ENCODE data around the gene SLC1A6. TPM values are rescaled to one million over a fixed set of nuclear protein-coding genes. Genes with fewer than 3 reads are reported as not detected.
"Not testable (repeated sequence)": the region's sequence is repeated elsewhere in the genome, so short reads cannot be mapped to it uniquely, and the experiment has no call there.

The SLC1A6 gene
- total RNA-seq, 2 experiments from 2014 or later: not detected

GRCh38 chr19:14978161-14978776, 1.4 kb downstream of the SLC1A6 start:
- Mint-ChIP-seq H3K4me1 (no peaks in the 10 kb centered on the region), H3K36me3 (ENCODE audit: low read depth) (no peaks in the 10 kb centered on the region), H3K4me3 (no peak overlapping the region), H3K27ac (no peak overlapping the region), H3K27me3 (peaks cover 25% of the 10 kb centered on the region), H3K9me3 (no peaks in the 10 kb centered on the region)
- ChIA-PET POLR2A (no interaction called here), CTCF (no interaction called here)
- no peak for DNase-seq

- Mint-ChIP-seq H3K4me1 (no peaks in the 10 kb centered on the region), H3K27ac (no peak overlapping the region), H3K27me3 (peaks cover 25% of the 10 kb centered on the region), H3K4me3 (no peak overlapping the region), H3K36me3 (ENCODE audit: low read depth) (no peaks in the 10 kb centered on the region), H3K9me3 (no peaks in the 10 kb centered on the region)
- ChIA-PET POLR2A (no interaction called here), CTCF (no interaction called here)
- DNase-seq: no peak
Observed at GRCh38 chr19:14977128-14977527, 2.5 kb downstream of the SLC1A6 start.

- ChIA-PET CTCF (no interaction called here), POLR2A (no interaction called here)
- Mint-ChIP-seq H3K9me3 (no peaks in the 10 kb centered on the region), H3K4me1 (no peaks in the 10 kb centered on the region), H3K36me3 (ENCODE audit: low read depth) (no peaks in the 10 kb centered on the region), H3K27me3 (peaks cover 13% of the 10 kb centered on the region), H3K27ac (no peak overlapping the region), H3K4me3 (no peak overlapping the region)
- no peak for DNase-seq
Observed at GRCh38 chr19:14974488-14974887, 5.2 kb downstream of the SLC1A6 start.

- ChIA-PET POLR2A (no interaction called here), CTCF (no interaction called here)
- H3K9me3 Mint-ChIP-seq: no peaks in the 10 kb centered on the region
- H3K4me1 Mint-ChIP-seq: no peaks in the 10 kb centered on the region
- H3K36me3 Mint-ChIP-seq (ENCODE audit: low read depth): no peaks in the 10 kb centered on the region
- no peak overlapping the region for H3K27ac Mint-ChIP-seq
- DNase-seq: no peak
- H3K4me3 Mint-ChIP-seq: no peak overlapping the region
- H3K27me3 Mint-ChIP-seq: no peaks in the 10 kb centered on the region
Observed at GRCh38 chr19:14972676-14973075, 7.0 kb downstream of the SLC1A6 start.

GRCh38 chr19:14971474-14971873, 8.2 kb downstream of the SLC1A6 start:
- Mint-ChIP-seq H3K4me3 (no peak overlapping the region), H3K9me3 (no peaks in the 10 kb centered on the region), H3K27ac (no peak overlapping the region), H3K27me3 (no peaks in the 10 kb centered on the region), H3K4me1 (no peaks in the 10 kb centered on the region), H3K36me3 (ENCODE audit: low read depth) (no peaks in the 10 kb centered on the region)
- ChIA-PET CTCF (no interaction called here), POLR2A (no interaction called here)
- DNase-seq: no peak

GRCh38 chr19:14968247-14968646, 11.4 kb downstream of the SLC1A6 start:
- Mint-ChIP-seq H3K36me3 (ENCODE audit: low read depth) (no peaks in the 10 kb centered on the region), H3K4me3 (no peak overlapping the region), H3K27ac (no peak overlapping the region), H3K9me3 (peaks cover 3% of the 10 kb centered on the region), H3K27me3 (no peaks in the 10 kb centered on the region), H3K4me1 (no peaks in the 10 kb centered on the region)
- DNase-seq: no peak
- ChIA-PET POLR2A (no interaction called here), CTCF (no interaction called here)

GRCh38 chr19:14961956-14962685, 17.5 kb downstream of the SLC1A6 start:
- CTCF ChIA-PET: no interaction called here
- Mint-ChIP-seq H3K27me3 (no peaks in the 10 kb centered on the region), H3K27ac (no peak overlapping the region), H3K4me3 (no peak overlapping the region), H3K4me1 (no peaks in the 10 kb centered on the region), H3K9me3 (peaks cover 18% of the 10 kb centered on the region), H3K36me3 (ENCODE audit: low read depth) (no peaks in the 10 kb centered on the region)
- DNase-seq: no peak
- POLR2A ChIA-PET: no interaction called here

- H3K27ac Mint-ChIP-seq: no peak overlapping the region
Observed at GRCh38 chr19:14959263-14959662, 20.4 kb downstream of the SLC1A6 start.

GRCh38 chr19:14957464-14957863, 22.2 kb downstream of the SLC1A6 start:
- DNase-seq: no peak
- ChIA-PET POLR2A (no interaction called here), CTCF (no interaction called here)
- Mint-ChIP-seq H3K4me1 (no peaks in the 10 kb centered on the region), H3K27ac (no peak overlapping the region), H3K4me3 (no peak overlapping the region), H3K9me3 (peaks cover 25% of the 10 kb centered on the region), H3K36me3 (ENCODE audit: low read depth) (no peaks in the 10 kb centered on the region), H3K27me3 (no peaks in the 10 kb centered on the region)

More at GRCh38 chr19:14959263-14959662, 20.4 kb downstream of the SLC1A6 start:
- CTCF ChIA-PET: no interaction called here
- Mint-ChIP-seq H3K4me1 (no peaks in the 10 kb centered on the region), H3K27me3 (no peaks in the 10 kb centered on the region), H3K9me3 (peaks cover 27% of the 10 kb centered on the region), H3K36me3 (ENCODE audit: low read depth) (no peaks in the 10 kb centered on the region), H3K4me3 (no peak overlapping the region)
- DNase-seq: no peak
- POLR2A ChIA-PET: no interaction called here

- POLR2A ChIA-PET: no interaction called here
- H3K27ac Mint-ChIP-seq: no peak overlapping the region
- H3K4me1 Mint-ChIP-seq: no peaks in the 10 kb centered on the region
- peaks cover 18% of the 10 kb centered on the region for H3K9me3 Mint-ChIP-seq
- CTCF ChIA-PET: no interaction called here
- no peak overlapping the region for H3K4me3 Mint-ChIP-seq
- DNase-seq: no peak
- no peaks in the 10 kb centered on the region for H3K27me3 Mint-ChIP-seq
- H3K36me3 Mint-ChIP-seq (ENCODE audit: low read depth): no peaks in the 10 kb centered on the region
Observed at GRCh38 chr19:14954071-14954655, 25.5 kb downstream of the SLC1A6 start.

- Mint-ChIP-seq H3K27ac (no peak overlapping the region), H3K4me3 (no peak overlapping the region), H3K27me3 (no peaks in the 10 kb centered on the region), H3K36me3 (ENCODE audit: low read depth) (no peaks in the 10 kb centered on the region), H3K9me3 (peaks cover 18% of the 10 kb centered on the region), H3K4me1 (no peaks in the 10 kb centered on the region)
- DNase-seq: no peak
- ChIA-PET POLR2A (no interaction called here), CTCF (no interaction called here)
Observed at GRCh38 chr19:14952767-14953166, 26.9 kb downstream of the SLC1A6 start.

GRCh38 chr19:14950421-14950820, 29.2 kb downstream of the SLC1A6 start:
- POLR2A ChIA-PET: no interaction called here
- Mint-ChIP-seq H3K27ac (no peak overlapping the region), H3K4me3 (no peak overlapping the region), H3K36me3 (ENCODE audit: low read depth) (no peaks in the 10 kb centered on the region), H3K4me1 (no peaks in the 10 kb centered on the region), H3K9me3 (peaks cover 8% of the 10 kb centered on the region), H3K27me3 (no peaks in the 10 kb centered on the region)
- DNase-seq: no peak
- CTCF ChIA-PET: interaction anchor here (0.6 kb wide), 1 partner anchor 603 kb away, joined by 4 read pairs; no protein-coding TSS in a partner anchor

GRCh38 chr19:14949876-14950275, 29.8 kb downstream of the SLC1A6 start:
- no peaks in the 10 kb centered on the region for H3K4me1 Mint-ChIP-seq
- no peak overlapping the region for H3K27ac Mint-ChIP-seq
- H3K4me3 Mint-ChIP-seq: no peak overlapping the region
- H3K9me3 Mint-ChIP-seq: peaks cover 7% of the 10 kb centered on the region
- no peaks in the 10 kb centered on the region for H3K36me3 Mint-ChIP-seq (ENCODE audit: low read depth)
- no peaks in the 10 kb centered on the region for H3K27me3 Mint-ChIP-seq
- ChIA-PET CTCF (no interaction called here), POLR2A (no interaction called here)
- no peak for DNase-seq

- H3K4me1 Mint-ChIP-seq; H3K36me3 Mint-ChIP-seq (ENCODE audit: low read depth); H3K27me3 Mint-ChIP-seq; POLR2A ChIA-PET; H3K27ac Mint-ChIP-seq; CTCF ChIA-PET; H3K4me3 Mint-ChIP-seq; DNase-seq; H3K9me3 Mint-ChIP-seq: not testable (repeated sequence)
Observed at GRCh38 chr19:14949413-14949812, 30.3 kb downstream of the SLC1A6 start.

All from activated CD4-positive, alpha-beta memory T cell treated with anti-CD3 and anti-CD28 coated beads, Interleukin-2, amount 10 ng/mL, durations not matched to agents 7 days and 5 days (primary cell).